ENCODE data around the gene CENPE.

The CENPE gene

DNA sequence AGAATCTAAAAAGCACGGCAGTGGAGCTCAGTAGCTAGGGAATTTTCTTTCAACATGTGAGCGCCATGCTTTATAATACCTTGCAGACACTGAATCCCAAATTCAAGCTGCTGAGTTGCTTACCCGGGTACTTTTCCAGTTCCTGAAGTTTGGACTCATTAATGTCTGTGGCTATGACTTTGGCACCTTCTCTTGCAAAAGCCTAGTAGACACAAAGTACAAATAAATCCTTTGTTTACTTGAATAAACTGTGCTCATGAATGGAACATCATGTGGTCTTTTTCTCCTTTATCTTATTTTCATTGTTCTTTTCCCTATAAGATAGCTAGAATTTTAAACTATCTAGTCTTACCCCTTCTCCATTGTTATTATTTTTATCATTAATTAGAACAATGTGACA is 103.1 kb downstream of the CENPE start:
- H3K4me1 ChIP-seq (ENCODE audit: control insufficient read depth, insufficient read depth, low read length): no peaks in the 10 kb centered on the region
- H3K9me3 ChIP-seq (ENCODE audit: control insufficient read depth, insufficient read depth, low read depth, low read length): no peaks in the 10 kb centered on the region
- H3K27ac ChIP-seq (ENCODE audit: extremely low read depth, low read depth, low read length): no peak overlapping the region
- POLR2A ChIA-PET: no interaction called here
- no peak for TF ChIP-seq ZBTB44 (tag by site-specific recombination; IDR thresholded peaks at IDR 0.05)
- no peak for TF ChIP-seq ZNF133 (tag by site-specific recombination; IDR thresholded peaks at IDR 0.05)
- no peak for TF ChIP-seq HOXC10 (CRISPR knock-in tag; IDR thresholded peaks at IDR 0.05)
- TF ChIP-seq ZXDB (tag by site-specific recombination; IDR thresholded peaks at IDR 0.05): no peak
- no peak for TF ChIP-seq ZNF843 (tag by site-specific recombination; IDR thresholded peaks at IDR 0.05)
- TF ChIP-seq MEIS1 (CRISPR knock-in tag; IDR thresholded peaks at IDR 0.05; ENCODE audit: borderline replicate concordance): no peak
- no peak for TF ChIP-seq ZNF311 (tag by site-specific recombination; IDR thresholded peaks at IDR 0.05; ENCODE audit: borderline replicate concordance)
- TF ChIP-seq ZNF571 (tag by site-specific recombination; IDR thresholded peaks at IDR 0.05): no peak
- TF ChIP-seq SCRT1 (tag by site-specific recombination; IDR thresholded peaks at IDR 0.05; ENCODE audit: borderline replicate concordance): no peak
- no peak for TF ChIP-seq MYNN (tag by site-specific recombination; IDR thresholded peaks at IDR 0.05; ENCODE audit: borderline replicate concordance)
- TF ChIP-seq ZNF2 (tag by site-specific recombination; IDR thresholded peaks at IDR 0.05): no peak
- TF ChIP-seq ZNF274 (IDR thresholded peaks at IDR 0.05; ENCODE audit: low read length): no peak
- TF ChIP-seq ZNF274 (tag by site-specific recombination; IDR thresholded peaks at IDR 0.05; ENCODE audit: borderline replicate concordance): no peak
- no peak for TF ChIP-seq ZNF174 (tag by site-specific recombination; IDR thresholded peaks at IDR 0.05)
- TF ChIP-seq ZNF302 (tag by site-specific recombination; IDR thresholded peaks at IDR 0.05; ENCODE audit: low read depth): no peak
- TF ChIP-seq PRDM2 (tag by site-specific recombination; IDR thresholded peaks at IDR 0.05; ENCODE audit: borderline replicate concordance): no peak
- TF ChIP-seq ZNF664 (tag by site-specific recombination; IDR thresholded peaks at IDR 0.05): no peak
- TF ChIP-seq ZNF768 (tag by site-specific recombination; IDR thresholded peaks at IDR 0.05): no peak
- TF ChIP-seq, protein P1, sequence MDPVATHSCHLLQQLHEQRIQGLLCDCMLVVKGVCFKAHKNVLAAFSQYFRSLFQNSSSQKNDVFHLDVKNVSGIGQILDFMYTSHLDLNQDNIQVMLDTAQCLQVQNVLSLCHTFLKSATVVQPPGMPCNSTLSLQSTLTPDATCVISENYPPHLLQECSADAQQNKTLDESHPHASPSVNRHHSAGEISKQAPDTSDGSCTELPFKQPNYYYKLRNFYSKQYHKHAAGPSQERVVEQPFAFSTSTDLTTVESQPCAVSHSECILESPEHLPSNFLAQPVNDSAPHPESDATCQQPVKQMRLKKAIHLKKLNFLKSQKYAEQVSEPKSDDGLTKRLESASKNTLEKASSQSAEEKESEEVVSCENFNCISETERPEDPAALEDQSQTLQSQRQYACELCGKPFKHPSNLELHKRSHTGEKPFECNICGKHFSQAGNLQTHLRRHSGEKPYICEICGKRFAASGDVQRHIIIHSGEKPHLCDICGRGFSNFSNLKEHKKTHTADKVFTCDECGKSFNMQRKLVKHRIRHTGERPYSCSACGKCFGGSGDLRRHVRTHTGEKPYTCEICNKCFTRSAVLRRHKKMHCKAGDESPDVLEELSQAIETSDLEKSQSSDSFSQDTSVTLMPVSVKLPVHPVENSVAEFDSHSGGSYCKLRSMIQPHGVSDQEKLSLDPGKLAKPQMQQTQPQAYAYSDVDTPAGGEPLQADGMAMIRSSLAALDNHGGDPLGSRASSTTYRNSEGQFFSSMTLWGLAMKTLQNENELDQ (tag by site-specific recombination; IDR thresholded peaks at IDR 0.05; ENCODE audit: low read depth): no peak
- no peak overlapping the region for H3K4me3 ChIP-seq (ENCODE audit: low read depth, low read length)
- CTCF ChIA-PET: interaction anchor here (0.6 to 1.5 kb wide), 6 partner anchors 14 to 1897 kb away, joined by 3 to 5 read pairs (median 4); no protein-coding TSS in a partner anchor
- peaks cover 0 to 19% of the 10 kb centered on the region in 2 experiments; a peak in 1 of 3 replicates for H3K36me3 ChIP-seq (ENCODE audit: control insufficient read depth in 2 of 2, insufficient read depth in 1 of 2, low read length in 2 of 2)

All from HEK293 (cell line).